Fibroblast of upper back skin (primary cell): ENCODE measurements around the gene HEPHL1.
"Not testable (repeated sequence)": the region's sequence is repeated elsewhere in the genome, so short reads cannot be mapped to it uniquely, and the experiment has no call there.

Experiments used
- DNase-seq: peaks from one replicate; pipeline ENCODE4 v3.0.0-alpha.2; 2013

Gene HEPHL1

GRCh38 chr11:94020777-94021481 is at the start of gene HEPHL1:
Gene HEPHL1 (plus strand): TSS chr11:94021354. CDS start chr11:94021369, 15 bp downstream.
- no peak for DNase-seq

DNA sequence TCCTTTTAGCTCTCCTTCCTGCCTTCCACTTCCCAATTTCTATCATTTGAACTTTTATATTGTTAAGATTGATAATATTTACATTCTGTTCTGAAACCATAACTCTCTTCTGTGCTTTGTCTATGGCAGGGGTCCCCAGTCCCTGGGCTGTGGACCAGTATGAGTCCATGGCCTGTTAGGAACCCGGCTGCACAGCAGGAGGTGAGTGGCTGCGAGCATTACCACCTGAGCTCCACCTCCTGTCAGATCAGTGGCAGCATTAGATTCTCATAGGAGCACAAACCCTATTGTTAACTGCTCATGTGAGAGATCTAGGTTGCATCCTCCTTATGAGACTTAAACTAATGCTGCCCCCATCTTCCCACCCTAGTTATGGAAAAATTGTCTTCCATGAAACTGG is 48.4 kb upstream of the HEPHL1 start:
- DNase-seq, result no peak

GRCh38 chr11:93973322-93974051 is 47.7 kb upstream of the HEPHL1 start:
- DNase-seq, result not testable (repeated sequence)

DNA sequence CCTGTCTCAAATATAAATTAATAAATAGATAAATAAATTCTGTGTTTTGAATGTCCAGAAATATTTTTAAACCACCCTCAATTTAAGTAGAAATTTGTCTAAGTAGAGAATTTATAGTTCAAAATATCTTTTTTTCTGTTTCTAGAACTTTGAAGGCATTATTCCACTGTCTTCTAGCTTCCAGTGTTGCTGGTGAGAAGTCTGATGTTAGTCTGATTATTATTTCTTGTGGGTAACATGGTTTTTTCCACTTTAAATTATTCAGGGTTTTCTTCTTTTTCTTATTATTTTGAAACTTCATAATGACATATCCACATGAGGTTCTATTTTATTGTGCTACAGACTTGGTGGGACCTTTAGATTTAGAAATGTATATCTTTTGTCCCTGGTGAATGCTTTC is 46.4 kb upstream of the HEPHL1 start:
- no peak for DNase-seq

GRCh38 chr11:93976577-93977254 is 44.4 kb upstream of the HEPHL1 start:
- DNase-seq, result not testable (repeated sequence)

DNA sequence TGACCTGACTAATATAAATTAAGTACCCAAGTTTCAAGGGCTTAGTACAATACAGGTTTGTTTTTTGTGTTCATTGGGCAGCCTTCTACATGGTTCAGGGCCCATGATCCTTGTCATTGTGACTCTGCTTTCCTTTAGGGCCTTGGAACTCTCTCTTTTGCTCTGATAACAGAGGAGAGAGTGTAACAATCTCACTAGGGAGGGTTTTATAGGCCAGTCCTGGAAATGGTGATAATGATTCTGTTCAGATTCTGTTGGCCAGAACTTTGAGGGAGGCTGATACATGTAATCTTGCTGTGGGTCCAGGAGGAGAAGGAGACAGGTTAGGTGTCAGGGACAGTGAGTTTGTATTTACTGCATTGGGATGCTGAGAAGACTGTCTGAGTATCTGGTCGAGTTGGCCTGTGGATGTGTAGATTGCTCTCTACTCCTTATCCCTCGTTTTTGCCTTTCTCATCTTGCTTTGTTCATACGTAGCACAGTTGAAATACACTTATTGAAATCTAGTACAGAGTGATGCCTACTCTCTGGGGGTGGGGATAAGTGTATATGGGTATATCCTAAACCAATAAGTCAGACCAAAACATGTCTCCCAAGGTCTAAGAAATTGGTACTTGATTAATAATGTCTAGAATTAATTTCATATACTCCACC is 37.5 kb upstream of the HEPHL1 start:
- no peak for DNase-seq

- DNase-seq, result peak; percentile 44
These were observed 37.0 kb upstream of the HEPHL1 start for GRCh38 chr11:93984196-93984567.

DNA sequence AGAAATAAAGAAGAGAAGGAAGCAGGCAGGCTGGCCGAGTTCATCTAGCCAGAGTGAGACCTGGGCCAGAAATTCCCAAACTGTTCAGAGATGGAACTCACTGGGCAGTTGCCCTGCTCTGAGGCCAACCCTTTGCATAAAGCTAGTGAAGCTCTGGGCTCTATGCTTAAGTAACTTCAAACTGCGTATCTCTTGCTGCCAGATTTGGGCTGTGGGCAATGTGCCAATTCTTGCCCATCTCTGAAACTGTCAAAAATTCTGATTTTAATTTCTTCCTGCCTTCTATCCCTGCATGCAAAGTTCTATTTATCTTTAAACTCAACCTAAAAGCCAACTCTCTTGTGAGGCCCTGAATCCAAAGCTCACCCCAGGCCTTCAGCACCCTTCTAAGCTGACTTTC is 36.2 kb upstream of the HEPHL1 start:
- no peak for DNase-seq

- peak; percentile 20 for DNase-seq
These were observed 34.4 kb upstream of the HEPHL1 start for GRCh38 chr11:93986716-93987115.

- DNase-seq, result no peak
These were observed 32.7 kb upstream of the HEPHL1 start for GRCh38 chr11:93988455-93988854.

- no peak for DNase-seq
These were observed 32.2 kb upstream of the HEPHL1 start for GRCh38 chr11:93988912-93989311.

GRCh38 chr11:93993747-93994146 is 27.4 kb upstream of the HEPHL1 start:
- no peak for DNase-seq

GRCh38 chr11:93997741-93998140 is 23.4 kb upstream of the HEPHL1 start:
- DNase-seq, result no peak

DNA sequence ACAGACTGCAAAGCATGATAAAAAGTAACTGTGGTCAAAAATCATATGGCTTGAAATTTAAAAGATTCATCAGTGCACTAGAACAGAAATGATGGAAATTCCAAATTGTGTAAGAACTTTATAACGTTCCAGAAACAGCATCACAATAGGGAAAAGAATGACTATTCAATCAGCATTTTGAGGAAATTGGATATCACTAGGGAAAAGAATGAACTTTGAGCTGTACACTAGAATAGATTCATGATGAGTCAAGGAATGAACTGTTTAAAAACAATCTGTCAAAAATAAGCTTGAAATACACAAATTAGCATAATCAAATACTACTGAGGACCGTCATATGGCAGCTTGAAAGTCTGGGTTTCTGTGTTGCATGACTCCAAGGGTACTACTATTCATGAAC is 20.5 kb upstream of the HEPHL1 start:
- DNase-seq, result peak; percentile 7

DNA sequence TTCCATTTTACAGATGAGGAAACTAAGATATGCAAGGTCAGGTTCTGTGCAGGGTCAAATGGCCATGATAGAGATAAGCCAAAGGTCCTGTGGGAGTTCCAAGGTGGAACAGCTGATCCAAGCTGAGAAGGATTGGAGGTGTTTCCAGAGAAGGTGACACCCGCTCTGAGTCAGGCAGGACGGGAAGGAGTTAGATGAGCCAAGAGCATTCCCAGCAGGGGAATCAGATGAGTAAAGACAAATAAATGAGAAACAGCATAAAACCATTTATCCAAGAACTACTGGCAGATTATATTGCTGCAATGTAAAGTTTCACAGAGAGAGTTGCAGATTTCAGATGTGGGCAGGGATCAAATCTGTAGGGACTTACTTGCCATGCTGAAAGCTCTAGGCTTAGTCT is 18.9 kb upstream of the HEPHL1 start:
- DNase-seq, result peak; percentile 40

DNA sequence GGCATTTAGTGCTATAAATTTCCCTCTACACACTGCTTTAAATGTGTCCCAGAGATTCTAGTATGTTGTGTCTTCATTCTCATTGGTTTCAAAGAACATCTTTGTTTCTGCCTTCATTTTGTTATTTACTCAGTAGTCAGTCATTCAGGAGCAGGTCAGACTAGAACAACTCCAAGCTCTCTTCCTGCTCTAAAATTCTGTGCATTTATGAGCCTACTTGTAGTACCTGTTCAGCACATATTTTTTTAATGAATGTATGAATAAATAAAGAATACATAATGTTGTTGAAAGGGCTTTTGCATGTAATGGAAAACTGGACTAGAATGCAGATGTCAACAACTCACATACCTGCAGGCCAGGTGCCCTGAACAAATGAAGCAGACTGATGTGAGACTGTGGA is 13.7 kb upstream of the HEPHL1 start:
- no peak for DNase-seq

DNA sequence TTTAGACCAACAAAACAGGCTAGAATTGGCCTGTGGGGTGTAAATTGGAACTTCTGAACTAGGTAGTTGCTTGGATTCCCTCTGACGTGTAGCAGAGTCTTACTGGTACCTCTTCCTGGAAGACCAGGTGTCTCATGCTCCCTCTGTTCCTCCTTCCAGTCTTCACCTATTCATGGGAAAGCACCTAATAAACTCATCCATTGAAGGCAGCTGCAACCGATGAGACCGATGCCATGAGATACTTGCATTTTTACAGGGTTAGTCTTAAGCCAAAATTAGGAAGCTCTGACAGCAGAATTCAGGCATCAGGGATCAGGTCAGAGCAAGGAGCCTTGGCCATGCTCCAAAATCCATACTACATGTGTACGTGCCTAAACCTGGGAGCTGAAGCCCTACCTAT is 13.2 kb upstream of the HEPHL1 start:
- DNase-seq, result no peak

DNA sequence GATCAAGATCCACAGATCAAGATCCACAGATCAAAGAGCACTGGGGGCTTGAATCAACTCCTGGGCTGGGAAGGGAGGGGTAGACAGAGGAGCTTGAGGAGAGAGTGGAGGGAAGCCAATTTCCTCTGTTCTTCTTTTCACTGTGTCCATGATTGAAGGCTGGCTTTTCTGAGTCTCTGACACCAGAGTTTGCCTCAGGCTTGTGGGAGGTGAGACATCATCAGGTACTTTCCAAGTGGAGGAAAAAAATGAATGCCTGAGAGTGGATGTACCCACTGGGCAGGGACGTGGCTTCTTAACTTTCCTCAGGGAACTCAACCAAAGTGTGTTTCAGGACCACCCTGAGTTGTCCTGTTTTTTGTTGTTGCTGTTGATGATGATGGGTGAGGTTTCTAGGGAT is 11.0 kb upstream of the HEPHL1 start:
- no peak for DNase-seq

GRCh38 chr11:94011478-94011877 is 9.7 kb upstream of the HEPHL1 start:
- no peak for DNase-seq

GRCh38 chr11:94017446-94017845 is 3.7 kb upstream of the HEPHL1 start:
- no peak for DNase-seq

GRCh38 chr11:94018721-94019120 is 2.4 kb upstream of the HEPHL1 start:
- no peak for DNase-seq

DNA sequence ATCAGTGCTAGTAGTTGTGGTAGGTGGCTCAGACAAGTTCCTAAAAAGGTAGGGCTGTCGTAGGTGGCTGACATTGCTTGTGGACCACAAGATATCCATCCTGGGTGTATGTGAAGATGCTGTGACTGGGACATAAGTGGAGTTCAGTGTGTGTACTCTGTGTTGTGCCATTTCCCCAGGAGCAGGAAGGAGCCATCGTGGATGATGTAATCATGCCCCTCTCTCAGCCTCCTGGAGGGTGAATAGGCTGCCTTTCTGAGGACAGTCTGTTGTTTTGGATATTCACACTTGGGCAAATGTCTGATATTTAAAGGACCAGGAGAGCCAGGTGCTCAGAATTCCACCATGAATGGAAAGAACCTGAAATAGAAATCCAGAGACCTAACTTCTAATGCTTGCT is 2.7 kb downstream of the HEPHL1 start:
- DNase-seq, result no peak

DNA sequence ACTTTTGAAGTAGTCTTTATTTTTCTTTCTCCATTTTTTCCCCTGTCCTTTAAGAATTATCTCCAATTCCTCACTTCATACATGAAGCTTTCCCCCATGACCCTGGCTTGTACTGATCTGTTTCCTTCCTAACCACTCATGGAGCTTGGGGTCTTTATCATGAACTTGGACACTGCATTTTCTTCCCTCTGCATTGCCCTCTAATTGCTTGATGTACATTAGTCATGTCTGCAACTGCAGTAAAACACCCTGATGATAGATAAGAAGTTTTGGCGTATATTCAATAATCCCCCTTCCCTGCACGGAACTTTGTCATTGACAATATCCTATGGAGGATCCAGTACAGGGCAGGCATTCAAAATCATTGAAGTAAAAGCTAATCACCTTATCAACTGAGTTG is 3.4 kb downstream of the HEPHL1 start:
- DNase-seq, result no peak
